Measurements from ENCODE around the gene IPO11.

IPO11 gene

GRCh38 chr5:62568800-62569432 is 156.4 kb downstream of the IPO11 start:
- DNase-seq (ENCODE audit: low spot score) (no peak), FAIRE-seq (no peak)

DNA sequence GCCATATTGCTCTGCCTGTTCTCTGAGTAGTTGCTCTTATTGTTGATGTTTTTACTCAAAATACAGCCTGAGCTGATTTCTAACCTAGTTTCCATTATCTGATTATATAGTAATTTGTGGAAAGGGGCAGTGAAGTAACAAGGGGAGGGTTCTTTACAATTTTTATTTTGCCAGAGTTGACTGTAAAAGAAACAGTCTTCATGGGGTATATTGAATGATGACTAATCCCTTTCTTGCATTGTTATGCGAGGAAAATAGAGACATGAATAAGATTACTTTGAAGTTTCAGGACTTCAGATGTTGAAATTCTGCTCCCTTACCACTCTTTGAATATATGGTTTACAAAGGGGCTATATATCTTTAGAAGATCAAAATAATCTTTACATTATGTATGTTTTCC is 156.9 kb downstream of the IPO11 start:
- DNase-seq (ENCODE audit: low spot score) (no peak), FAIRE-seq (no peak)

DNA sequence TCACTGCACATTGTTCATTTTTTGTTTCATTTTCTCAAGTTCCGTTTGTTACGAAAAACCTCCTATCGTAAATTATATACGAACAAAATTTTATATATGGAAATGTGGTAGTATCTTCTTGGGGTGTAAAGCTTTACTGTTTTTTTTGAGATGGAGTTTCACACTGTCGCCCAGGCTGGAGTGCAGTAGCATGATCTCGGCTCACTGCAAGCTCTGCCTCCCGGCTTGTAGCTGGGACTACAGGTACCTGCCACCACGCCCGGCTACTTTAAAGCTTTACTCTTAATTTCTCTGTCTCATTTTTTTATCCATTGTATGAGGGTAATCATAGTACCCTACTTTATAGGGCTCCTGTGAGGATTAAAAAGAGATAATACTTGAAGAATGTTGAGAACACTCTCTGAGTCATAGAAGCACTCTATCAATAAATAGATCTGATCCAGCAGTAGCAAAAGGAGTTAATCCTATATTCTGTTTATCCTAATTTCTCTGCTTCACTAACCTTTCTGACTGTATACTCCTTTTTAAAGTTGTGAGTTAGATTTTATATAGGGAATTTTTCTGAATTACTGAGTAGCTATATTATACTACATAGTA is 160.5 kb downstream of the IPO11 start:
- DNase-seq (ENCODE audit: low spot score) = no peak
- FAIRE-seq = no peak

DNA sequence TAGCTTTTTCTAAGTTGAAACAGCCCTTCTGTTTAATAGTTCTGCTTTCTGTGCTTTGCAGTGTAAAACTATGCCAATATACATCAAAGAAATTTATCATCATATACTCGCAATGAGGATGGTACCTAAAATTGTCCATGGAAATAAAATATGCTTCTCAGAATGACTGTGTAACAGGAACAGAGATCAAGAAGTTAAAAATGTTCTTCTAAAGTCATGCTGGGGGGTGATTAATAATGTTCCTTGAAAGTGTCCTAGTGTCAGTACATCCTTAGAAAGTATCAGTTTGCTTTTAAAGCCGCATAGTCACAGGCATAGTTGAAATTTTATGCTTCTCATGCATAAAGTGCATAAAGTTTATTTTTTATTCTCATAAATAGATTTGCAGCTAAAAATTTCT is 162.0 kb downstream of the IPO11 start:
- FAIRE-seq (no peak), DNase-seq (ENCODE audit: low spot score) (no peak)

GRCh38 chr5:62575066-62575465 is 162.5 kb downstream of the IPO11 start:
- DNase-seq (ENCODE audit: low spot score) (no peak), FAIRE-seq (no peak)

DNA sequence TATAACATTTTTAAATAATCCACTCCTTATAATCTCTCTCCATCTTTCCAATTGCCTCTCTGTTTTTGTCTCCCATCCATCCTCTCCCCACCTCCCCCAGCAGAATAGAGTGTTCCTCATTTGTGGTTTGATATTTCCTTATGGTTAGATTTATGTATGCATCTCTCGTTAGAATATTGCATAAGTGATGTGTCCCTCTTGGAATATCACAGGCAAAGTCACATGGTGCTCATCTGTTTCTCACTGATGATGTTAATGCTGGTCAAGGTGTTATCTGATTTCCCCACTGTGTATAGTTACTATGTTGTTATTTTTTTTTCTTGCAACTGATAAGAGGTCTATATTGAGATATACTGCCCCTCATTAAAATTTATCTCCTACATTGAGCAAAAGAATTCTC is 162.9 kb downstream of the IPO11 start:
- no peak for FAIRE-seq

GRCh38 chr5:62576570-62577170 is 164.1 kb downstream of the IPO11 start:
- DNase-seq (ENCODE audit: low spot score) (no peak), FAIRE-seq (no peak)

More for the DNA sequence above, 162.9 kb downstream of the IPO11 start:
- no peak for DNase-seq (ENCODE audit: low spot score)

- FAIRE-seq (no peak), DNase-seq (ENCODE audit: low spot score) (no peak)
Measured at GRCh38 chr5:62577488-62577887, 164.9 kb downstream of the IPO11 start.

DNA sequence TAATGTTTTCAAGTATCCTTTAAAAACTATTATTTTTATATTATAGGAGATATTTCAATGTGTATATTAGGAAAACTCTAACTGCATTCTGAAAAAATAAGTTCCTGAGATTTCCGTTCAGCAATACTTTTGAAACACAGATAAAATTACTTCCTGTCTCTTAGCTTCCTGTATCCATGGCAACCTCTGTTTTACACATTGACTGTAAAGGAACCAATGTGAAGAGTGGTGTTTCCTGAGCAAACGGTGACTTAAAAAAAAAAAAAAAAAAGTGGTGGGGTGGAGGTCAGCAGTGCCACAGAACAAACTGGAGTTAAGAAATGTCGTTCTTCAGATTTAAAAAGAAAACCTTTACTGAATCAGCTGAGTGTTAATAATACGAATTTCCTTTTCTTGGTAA is 166.0 kb downstream of the IPO11 start, which contains the start of gene LRRC70:
TSS of gene LRRC70 (plus strand) at position 280 of the 400 bp plus-strand sequence. CDS start 620 bp downstream, outside the sequence.
- no peak for DNase-seq (ENCODE audit: low spot score)
- FAIRE-seq = no peak

DNA sequence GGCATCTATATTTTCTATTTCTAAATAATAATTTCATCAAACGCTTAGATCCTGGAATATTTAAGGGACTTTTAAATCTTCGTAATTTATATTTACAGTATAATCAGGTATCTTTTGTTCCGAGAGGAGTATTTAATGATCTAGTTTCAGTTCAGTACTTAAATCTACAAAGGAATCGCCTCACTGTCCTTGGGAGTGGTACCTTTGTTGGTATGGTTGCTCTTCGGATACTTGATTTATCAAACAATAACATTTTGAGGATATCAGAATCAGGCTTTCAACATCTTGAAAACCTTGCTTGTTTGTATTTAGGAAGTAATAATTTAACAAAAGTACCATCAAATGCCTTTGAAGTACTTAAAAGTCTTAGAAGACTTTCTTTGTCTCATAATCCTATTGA is 167.2 kb downstream of the IPO11 start:
- FAIRE-seq (no peak), DNase-seq (ENCODE audit: low spot score) (no peak)

DNA sequence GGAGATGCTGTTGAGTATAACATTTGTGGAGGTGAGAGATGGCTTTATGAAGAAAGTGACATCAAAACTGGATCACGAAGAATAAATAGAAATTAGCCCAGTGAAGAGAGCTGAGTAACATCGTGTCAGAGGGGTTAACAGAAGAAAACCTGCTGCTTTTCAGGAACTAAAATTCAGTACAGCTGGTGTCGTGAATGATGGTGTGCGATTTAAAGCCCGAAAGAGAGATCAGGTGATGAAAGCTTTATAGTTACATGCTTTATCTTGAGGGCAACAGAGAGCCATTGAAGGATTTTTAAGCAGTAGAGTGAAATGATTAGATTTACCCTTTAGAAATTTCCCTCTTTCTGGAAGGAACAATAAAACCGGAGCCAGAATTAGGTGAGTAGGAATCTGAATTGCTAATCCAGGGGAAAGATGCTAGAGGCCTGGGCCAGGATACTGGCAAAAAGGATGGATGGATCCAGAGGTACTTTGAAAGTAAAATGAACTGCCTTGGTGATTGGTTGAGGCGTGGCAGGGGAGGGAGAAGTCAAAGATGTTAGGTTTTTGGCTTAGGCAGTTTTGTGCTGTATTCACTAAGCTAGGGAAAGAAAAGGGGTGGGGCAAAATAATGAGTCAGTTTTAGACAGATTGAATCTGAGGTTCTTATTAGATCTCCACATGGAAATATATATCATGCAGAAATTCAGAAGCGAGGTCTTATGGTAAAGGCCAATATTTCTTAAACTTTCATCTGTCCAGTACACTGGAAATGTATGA is 169.5 kb downstream of the IPO11 start:
- DNase-seq (ENCODE audit: low spot score) = no peak
- no peak for FAIRE-seq

DNA sequence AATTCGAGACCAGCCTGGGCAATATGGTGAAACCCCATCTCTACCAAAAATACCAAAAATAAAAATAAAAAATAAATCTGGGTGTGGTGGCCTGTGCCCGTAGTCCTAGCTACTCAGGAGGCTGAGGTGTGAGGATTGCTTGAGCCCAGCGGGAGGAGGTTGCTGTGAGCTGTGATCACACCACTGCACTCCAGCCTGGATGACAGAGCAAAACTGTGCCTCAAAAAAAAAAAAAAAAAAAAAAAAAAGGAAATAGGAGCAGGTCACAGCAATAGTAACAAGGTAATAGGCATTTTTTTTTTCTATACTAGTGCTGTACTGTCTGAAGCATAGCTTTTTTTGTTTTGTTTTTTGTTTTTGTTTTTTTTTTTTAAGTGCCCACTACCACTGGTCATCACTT is 171.8 kb downstream of the IPO11 start:
- FAIRE-seq (no peak), DNase-seq (ENCODE audit: low spot score) (no peak)

GRCh38 chr5:62585306-62585705 is 172.7 kb downstream of the IPO11 start:
- no peak for DNase-seq (ENCODE audit: low spot score)
- no peak for FAIRE-seq

DNA sequence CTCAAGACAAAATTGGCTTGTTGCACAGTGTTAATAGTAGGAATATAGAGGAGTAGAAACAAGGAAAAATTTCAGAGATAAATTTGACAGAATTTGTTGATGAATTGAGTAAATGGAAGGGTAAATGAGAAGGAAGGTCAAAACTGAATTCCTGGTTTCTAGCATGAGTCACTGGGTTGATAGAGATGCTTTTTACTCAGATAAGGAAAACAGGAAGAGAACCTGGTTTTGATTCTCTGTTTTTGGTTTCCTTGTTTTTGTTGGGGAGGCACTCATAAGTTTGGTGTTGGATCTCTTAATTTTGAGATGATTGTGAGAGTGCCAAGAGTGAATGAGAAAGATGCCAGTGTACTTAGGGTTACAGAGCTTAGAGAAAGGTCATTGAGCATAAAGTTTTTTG is 173.2 kb downstream of the IPO11 start:
- FAIRE-seq = no peak
- no peak for DNase-seq (ENCODE audit: low spot score)

GRCh38 chr5:62587737-62588136 is 175.2 kb downstream of the IPO11 start:
- DNase-seq (ENCODE audit: low spot score) (no peak), FAIRE-seq (no peak)

DNA sequence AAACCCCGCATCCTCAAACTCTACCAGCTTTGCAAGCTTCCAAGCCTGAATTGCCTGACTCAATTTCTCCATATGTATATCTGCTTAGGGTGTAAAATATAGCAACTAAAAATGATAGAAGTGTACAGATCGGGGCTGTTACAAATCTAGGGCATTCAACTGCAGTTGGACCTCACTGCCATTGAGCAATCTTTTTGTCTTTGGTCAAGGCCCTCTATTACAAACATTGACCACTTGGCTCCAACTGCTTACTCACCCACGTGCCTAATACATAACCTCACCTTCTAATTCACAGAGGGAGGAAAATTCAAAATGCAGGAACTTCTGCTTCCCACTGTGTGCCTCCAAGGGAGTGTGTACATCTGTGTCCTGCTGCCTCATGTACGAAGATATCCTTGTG is 176.1 kb downstream of the IPO11 start:
- no peak for FAIRE-seq
- no peak for DNase-seq (ENCODE audit: low spot score)

- no peak for DNase-seq (ENCODE audit: low spot score)
- FAIRE-seq = no peak
Measured at GRCh38 chr5:62589504-62589903, 176.9 kb downstream of the IPO11 start.

DNA sequence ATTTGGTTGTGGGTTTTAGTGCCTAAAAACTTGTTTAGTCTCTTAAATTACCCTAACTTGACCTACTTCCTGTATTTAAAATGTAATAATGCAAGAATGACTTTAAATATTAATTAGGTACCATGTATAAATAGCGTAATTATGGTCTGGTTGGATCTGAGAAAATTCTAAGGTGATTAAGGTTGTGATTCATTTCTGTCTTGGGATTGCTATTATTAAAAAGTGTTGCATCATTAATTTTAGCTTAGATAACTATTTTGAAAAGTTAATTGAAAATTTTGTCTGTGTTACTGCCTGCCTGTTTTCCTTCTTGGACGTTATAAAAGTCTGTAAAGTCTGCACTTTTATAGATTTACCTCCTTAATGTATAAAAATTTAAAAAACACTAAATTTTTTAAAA is 177.8 kb downstream of the IPO11 start:
- DNase-seq (ENCODE audit: low spot score) (no peak), FAIRE-seq (no peak)

- DNase-seq (ENCODE audit: low spot score) (no peak), FAIRE-seq (no peak)
Measured at GRCh38 chr5:62592558-62592957, 180.0 kb downstream of the IPO11 start.

DNA sequence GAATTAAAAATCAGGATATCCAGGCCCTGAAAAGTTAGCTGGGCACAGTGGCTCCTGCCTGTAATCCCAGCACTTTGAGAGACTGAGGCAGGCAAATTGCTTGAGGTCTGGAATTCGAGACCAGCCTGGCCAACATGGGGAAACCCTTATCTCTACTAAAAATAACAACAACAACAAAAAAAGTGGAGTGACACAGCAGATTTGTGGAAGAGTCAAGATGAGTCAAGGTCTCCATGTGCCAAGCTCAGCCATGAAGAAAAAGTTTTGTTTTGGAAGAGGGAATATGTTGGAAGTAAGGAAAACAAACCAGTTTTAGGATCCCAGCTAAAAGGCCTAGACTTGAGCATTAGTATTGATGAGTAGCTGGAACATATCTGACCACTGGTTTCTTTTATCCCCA is 180.8 kb downstream of the IPO11 start:
- no peak for FAIRE-seq
- DNase-seq (ENCODE audit: low spot score) = no peak

GRCh38 chr5:62594364-62594984 is 181.9 kb downstream of the IPO11 start:
- no peak for DNase-seq (ENCODE audit: low spot score)
- FAIRE-seq = no peak

DNA sequence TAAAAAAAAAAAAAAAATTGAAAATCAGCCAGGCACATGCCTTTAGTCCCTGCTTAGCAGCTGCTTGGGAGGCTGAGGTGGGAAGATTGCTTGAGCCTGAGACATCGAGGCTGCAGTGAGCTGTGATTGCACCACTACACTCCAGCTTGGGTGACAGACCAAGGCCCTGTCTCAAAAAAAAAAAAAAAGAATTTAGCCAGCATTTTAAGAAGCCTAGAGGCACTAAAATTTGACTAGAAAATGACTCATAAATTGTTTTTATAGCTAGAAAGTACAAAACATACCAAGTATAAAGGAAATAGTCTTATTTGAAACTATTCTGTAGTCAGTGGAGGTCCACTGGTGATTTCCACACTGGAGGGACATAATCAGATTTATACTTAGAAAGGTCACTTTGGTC is 183.5 kb downstream of the IPO11 start:
- no peak for FAIRE-seq

More for the DNA sequence above, 183.5 kb downstream of the IPO11 start:
- DNase-seq (ENCODE audit: low spot score) = no peak
